DMS153 treated with DMSO at 0.1 percent for 48 hours (cell line): ENCODE data around the gene PNMA6A.
"Not testable (repeated sequence)": the region's sequence is repeated elsewhere in the genome, so short reads cannot be mapped to it uniquely, and the experiment has no call there.

Experiments used
- DNase-seq: peaks from one replicate; lab custom pipeline; 2025; ENCODE audit not compliant: unreplicated experiment; lab: John Stamatoyannopoulos, UW

PNMA6A gene

DNA sequence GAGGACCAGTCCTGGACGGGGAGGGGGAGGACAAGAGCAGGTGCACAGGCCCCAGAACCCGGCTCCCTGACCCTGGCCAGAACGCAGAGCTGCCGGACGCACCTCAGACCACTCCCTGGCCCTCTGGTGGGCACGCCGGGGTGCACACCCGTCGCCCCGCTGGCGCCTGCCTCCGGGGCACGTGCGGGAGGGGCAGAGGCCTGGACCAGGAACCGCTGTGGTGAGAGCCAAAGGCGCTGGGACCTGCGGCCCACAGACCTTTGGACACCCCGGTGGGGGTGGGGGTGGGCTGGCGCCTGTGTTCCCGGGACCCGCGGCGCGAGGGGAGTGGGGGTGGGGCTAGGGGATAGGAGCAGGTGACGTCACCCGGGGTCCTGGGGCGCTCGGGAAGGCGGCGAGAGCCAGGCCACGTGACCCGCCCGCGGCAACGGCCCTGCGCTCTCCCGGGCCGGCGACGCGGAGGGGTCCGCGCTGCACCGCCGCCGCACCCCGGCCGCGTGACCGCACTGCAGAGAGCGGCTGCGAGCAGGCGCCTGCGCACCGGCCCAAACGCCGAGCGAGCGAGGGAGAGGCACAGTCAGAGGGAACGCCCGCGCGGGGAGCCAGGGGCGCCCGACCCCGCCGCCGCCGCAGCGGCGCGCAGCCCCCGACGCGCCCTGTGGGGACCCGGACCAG lies at the start of gene PNMA6A:
TSS of gene PNMA6A (plus strand) at position 546 of the 675 bp plus-strand sequence. CDS start 609 bp downstream, outside the sequence.
- not testable (repeated sequence) for DNase-seq

DNA sequence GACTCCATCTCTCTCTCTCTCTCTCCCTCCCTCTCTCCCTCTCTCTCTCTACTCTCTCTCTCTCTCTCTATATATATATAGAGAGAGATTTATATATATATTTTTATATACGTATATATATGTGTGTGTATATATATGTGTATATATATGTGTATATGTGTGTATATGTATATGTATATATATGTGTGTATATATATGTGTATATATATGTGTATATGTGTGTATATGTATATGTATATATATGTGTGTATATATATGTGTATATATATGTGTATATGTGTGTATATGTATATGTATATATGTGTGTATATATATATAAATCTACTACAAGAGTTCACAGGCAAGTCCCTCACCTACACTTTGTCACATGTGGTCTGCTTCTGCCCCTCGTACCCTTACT lies 45.8 kb upstream of the PNMA6A start:
- not testable (repeated sequence) for DNase-seq

DNA sequence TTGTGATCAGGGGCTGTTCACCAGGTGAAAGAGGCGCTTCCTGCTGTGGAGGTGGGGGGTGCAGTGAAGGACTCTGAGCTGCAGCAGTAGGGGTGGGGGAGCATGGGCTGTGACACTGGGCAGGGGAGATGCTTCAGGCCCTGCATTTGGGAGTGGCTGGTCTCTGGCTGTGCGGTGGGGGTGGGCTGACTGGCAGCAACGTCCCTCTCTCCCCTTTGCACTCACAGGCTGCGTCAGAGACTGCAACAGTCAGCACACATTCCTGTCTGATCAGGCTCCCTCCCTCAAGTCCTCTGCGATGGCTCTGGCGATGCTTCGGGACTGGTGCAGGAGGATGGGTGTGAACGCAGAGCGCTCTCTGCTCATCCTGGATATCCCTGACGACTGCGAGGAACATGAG lies 43.8 kb upstream of the PNMA6A start:
- DNase-seq, result not testable (repeated sequence)

DNA sequence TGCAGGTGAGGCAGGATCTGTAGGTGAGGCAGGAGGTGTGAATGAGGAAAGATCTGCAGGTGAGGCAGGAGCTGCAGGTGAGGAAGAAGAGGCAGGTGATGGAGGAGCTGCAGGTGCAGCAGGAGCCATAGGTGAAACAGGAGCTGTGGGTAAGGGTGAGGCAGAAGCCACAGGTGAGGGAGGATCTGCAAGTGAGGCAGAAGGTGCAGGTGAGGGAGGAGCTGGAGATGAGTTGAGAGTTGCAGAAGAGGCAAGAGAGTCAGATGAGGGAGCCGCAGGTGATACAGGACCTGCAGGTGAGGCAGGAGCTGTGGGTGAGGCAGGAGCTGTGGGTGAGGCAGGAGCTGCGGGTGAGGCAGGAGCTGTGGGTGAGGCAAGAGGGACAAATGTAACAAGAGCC lies 43.1 kb upstream of the PNMA6A start:
- no peak for DNase-seq

DNA sequence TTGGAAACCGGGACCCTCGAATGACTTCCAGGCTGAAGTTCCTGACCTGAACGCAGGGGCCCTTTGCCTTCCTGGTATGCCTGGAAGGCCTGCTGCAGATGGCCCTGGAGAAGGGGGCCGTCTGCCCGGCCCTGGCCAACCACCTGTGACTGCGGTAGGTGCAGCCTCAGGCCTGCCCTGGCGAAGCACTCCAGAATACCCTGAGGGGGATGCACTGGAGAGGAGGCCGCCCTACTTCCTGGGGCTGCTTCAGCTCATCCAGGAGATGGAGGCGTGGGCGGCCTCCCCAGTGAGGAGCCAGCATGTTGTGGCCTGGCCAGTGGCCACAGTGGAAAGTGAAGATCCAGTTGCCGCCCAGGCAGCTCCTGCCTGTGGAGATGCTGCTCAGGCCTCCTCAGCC lies 42.4 kb upstream of the PNMA6A start:
- DNase-seq, result no peak

DNA sequence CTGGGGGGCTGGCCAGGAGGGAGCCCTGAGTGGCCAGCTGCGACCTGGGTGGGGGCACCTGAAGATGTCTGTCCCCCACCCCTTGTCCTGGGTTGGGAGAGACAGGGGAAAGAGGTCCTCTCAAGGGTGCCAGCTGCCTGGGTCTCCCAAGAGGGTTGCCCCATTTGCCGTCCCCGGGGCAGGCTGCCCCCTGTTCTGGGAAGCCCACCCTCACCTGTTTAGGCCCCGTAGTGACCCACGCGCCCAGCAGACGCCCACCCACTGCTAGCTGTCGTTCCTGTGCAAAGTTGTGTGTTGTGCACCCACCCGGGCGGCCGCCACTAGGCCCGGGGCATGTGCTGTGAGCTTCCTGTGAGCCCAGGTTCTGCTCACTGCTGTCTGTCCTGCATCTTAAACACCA lies 41.5 kb upstream of the PNMA6A start:
- DNase-seq, result no peak

DNA sequence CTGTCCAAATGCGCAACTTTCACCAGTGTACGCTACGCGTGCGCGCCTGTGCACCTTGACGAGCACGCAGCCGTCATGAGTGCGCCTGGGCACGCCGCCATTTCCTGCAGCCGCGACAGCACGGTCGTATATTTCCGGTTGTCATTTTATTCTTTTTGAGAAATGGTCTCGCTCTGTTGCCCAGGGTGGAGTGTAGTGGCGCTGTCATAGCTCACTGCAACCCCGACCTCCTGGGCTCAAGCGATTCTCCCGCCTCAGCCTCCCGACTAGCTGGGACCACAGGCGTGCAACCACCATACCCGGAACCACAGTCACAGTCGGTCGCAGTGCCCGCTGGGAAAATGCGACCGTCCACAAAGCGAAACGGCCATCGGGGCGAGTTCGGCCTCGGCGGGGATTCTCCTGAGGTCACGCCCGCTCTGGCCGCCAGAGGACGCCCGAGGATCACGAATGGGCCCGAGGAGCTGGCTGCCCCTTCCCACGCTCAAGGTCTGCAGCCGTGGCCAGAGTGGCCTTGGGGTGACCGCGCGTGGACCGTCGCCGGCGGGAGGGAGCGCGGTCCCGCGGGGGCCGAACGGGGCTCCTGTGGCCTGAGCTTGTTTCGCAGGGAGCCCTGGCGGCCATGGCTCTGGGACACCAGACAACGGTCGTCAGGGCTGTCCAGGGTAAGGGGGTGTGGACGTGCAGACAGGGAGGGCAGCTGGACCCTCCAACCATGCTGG lies 39.7 kb upstream of the PNMA6A start:
- DNase-seq, result peak; percentile 84

DNA sequence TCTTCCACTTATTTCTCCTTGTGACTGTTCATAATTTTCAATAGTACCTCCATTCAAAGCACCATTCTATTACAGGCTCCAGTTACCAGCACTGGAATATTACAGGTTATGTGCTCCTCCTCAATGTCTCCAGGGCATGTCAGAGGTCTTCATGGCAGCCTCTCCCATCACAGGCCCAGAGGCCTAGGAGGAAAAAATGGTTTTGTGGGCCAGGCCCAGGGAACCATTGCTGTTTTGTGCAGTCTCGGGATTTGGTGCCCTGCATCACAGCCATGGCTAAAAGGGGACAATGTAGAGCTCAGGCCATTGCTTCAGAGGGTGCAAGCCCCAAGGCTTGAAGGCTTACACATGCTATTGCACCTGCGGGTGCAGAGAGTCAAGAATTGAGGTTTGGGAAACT lies 23.2 kb upstream of the PNMA6A start:
- DNase-seq, result no peak

DNA sequence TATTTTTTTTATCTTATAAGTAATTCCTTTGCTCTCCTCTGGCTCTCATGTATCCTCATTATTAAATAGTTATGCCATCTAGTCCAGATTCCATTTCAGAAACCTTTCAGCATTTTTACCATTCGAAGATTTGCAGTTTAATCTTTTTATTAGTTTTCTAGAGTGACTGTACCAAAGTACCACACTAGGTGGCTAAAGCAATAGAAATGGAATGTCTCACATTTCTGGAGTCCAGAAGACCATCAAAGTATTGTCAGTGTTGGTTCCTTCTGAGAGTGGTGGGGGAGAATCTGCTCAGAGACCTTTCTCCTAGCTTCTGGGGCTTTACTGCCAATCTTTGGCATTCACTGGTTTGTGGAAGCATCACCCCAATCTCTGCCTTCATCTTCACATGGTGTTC lies 19.7 kb upstream of the PNMA6A start:
- DNase-seq, result no peak

DNA sequence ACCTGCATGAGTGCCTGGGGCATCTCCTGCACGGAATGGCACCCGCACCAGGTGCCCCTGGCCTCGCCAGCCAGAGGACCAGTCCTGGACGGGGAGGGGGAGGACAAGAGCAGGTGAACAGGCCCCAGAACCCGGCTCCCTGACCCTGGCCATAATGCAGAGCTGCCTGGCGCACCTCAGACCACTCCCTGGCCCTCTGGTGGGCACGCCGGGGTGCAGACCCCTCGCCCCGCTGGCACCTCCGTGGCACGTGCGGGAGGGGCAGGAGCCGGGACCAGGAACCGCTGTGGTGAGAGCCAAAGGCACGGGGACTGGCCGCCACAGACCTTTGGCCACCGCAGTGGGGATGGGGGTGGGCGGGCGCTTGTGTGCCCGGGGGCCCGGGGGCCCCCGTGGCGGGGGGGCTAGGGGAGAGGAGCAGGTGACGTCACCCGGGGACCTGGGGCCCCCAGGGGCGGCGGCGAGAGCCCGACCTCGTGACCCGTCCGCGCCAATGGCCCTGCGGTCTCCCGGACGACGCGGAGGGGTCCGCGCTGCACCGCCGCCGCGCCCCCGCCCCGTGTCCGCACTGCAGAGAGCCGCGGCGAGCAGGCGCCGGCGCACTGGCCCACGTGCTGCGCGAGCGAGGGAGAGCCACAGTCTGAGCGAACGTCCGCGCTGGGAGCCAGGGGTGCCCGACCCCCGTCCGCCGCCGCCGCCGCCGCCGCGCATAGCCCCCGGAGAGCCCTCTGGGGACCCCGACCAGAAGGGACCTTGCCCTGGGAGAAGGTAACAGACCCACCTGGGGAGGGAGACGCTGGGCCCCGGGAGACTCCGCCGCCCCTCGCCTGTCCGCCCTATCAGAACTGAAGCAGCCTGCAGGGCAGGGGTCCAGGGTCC lies 16.1 kb upstream of the PNMA6A start, which contains the start of gene PNMA3:
TSS of gene PNMA3 (plus strand) at position 600 of the 879 bp plus-strand sequence. CDS start 586 bp downstream, outside the sequence.
- no peak for DNase-seq

DNA sequence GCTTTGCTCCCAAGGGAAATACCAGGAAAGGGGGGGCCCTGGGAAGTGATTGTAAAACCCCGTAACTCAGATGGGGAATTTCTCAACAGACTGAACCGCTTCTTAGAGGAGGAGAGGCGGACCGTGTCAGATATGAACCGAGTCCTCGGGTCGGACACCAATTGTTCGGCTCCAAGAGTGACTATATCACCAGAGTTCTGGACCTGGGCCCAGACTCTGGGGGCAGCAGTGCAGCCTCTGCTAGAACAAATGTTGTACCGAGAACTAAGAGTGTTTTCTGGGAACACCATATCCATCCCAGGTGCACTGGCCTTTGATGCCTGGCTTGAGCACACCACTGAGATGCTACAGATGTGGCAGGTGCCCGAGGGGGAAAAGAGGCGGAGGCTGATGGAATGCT lies 15.0 kb upstream of the PNMA6A start:
- no peak for DNase-seq

DNA sequence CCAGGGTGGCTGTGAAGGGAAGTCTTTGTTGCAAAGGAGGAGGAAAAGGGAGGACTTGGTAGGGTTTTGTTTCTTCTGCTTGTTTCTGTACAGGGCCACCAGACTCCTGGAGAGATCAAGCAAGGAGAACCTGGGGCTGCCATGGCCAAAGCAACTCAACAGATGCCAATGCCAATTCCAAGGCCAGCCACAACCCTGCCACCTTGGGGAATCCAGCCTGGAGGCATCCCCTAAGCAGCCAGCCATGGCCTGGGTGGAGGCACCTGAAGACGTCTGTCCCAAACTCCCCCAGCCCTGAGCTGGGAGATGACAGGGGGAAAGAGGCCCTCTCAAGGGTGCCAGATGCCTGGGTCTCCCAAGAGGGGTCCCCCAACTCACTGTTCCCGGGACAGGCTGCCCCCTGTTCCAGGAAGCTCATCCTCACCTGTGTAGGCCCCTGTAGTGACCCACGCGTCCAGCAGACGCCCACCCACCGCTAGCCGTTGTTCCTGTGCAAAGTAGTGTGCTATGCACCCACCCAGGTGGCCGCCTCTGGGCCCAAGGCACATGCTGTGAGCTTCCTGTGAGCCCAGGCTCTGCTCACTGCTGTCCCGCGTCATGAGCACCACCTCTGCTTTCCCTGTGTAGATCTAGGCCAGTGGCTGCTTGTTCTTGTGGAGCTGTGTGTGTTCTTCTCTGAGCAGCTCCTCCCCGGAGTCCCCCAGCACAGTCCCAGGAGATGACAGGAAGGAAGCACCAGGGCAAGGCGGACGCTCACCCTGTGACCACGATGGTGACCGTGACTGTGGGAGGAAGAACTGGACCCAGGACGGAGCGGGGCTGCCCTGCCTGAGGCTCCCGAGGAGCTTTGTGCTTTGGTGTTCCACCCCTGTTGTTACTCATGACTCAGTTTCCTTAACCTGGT lies 12.8 kb upstream of the PNMA6A start:
- no peak for DNase-seq

DNA sequence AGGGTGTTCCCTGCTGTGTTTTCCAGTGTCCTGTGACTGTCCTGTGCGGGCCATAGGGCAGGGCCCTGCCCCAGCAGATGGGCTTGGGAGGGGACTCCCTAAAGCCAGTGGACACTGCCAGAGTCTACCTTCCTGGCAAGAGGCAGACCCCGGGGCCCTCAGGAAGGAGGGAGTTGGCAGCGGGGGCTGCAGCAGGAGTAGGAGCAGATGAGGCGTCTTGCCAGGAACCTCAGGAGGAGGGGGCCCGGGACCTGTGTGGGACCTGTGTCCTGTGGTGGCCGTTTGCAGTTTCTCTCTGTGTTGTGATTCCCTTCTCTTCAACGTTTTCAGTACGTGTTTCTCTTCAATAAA lies 12.2 kb upstream of the PNMA6A start:
- DNase-seq, result no peak

DNA sequence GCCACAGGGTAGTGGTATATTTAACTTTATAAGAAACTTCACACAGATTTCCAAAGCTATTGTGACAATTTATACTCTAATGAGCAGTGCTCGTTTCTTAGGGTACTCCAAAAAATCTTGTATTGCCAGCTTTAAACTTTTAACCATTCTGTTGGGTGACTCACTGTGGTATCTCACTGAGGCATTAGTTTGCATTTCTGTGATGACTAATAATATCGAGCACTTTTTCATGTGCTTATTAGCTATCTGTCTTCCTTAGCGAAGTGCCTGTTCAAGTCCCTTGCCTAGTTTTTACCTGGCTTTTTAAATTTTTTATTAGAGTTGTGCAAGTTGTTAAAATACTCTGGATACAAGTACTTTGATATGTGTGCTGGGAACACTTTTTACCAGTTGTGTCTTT lies 10.5 kb upstream of the PNMA6A start:
- no peak for DNase-seq

DNA sequence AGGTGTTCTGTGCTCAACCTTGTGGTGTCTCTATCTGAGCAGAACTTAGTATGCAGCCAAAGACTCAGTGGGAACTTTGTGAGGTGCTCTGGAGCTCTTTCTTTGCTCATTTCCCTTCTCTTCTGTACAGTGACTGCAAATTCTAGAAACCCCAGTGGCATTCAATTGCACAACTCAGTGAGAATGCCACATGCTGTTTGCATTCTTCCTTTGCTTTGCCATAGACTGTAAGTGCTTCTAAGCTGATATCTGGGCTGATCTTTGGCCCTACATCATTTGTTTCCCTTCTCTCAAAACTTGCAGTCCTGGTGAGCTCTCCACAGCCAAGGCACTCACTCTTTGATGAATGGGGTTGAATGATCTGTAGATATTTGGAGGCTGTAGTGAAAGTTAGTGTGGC lies 8.9 kb upstream of the PNMA6A start:
- DNase-seq, result no peak

DNA sequence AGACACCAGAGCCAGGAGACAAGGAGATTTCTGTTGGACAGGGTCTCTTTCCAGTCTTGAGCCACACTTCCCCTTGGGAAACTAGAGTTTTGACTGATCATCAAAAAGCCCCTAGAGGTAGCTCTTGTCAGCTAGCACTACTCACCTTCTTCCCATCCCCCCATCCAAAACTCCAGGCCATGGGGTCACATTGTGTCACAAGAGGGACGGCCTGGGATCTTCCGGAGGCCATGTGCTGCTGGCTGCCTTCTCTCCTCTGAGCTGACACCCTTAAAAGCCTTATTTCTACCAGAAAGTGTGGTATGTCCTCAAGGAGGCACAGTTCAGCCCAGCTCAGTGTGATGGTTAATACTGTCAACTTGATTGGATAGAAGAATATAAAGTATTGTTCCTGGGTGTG lies 8.2 kb upstream of the PNMA6A start:
- DNase-seq, result no peak

DNA sequence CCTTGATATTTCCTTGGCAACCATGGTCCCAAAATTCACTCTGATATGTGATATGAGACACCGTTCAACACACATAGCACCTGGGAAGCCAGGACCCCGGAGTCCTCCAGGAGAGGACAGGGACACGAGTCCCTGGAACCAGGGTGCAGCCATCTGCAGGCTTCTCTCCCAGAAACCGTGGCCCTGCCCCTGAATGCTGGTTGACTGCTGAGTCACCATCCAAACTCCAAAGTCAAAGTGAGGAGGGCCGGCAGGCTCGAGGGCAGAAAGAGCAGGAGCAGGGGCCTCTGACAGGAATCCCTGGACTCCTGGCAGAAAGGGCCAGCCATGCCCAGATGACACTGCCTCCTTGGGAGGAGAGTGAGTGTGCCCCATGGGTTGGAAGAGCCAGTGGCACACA lies 6.9 kb upstream of the PNMA6A start:
- DNase-seq, result no peak

DNA sequence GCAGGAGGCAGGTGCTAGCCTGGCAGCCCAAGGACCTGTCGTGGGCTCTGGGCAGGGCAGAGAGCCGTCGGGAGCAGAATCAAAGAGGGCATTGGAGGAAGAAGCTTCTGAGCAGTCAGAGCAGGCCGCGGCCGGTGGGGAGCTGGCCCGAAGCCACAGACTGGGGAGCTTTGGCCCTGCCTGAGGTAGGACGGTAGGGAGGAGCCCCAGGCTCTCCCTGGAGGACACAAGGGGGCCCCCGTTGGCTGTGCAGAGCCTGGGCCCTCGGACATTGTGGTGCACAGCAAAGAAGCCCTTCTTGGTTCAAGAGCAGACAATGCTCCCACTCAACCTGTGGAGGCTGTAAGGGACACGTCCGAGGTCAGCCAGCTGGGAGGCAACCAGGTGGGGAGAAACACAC lies 5.9 kb upstream of the PNMA6A start:
- not testable (repeated sequence) for DNase-seq

DNA sequence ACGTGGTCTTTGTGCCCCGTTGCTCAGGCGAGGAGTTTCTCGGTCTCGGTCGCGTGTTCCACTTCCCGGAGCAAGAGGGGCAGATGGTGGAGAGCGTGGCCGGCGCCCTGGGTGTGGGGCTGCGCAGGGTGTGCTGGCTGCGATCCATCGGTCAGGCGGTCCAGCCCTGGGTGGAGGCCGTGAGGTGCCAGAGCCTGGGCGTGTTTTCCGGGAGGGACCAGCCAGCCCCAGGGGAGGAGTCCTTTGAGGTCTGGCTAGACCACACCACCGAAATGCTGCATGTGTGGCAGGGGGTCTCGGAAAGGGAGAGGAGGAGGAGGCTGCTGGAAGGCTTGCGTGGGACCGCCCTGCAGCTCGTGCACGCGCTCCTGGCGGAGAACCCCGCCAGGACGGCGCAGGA lies 1.1 kb downstream of the PNMA6A start:
- DNase-seq, result not testable (repeated sequence)

DNA sequence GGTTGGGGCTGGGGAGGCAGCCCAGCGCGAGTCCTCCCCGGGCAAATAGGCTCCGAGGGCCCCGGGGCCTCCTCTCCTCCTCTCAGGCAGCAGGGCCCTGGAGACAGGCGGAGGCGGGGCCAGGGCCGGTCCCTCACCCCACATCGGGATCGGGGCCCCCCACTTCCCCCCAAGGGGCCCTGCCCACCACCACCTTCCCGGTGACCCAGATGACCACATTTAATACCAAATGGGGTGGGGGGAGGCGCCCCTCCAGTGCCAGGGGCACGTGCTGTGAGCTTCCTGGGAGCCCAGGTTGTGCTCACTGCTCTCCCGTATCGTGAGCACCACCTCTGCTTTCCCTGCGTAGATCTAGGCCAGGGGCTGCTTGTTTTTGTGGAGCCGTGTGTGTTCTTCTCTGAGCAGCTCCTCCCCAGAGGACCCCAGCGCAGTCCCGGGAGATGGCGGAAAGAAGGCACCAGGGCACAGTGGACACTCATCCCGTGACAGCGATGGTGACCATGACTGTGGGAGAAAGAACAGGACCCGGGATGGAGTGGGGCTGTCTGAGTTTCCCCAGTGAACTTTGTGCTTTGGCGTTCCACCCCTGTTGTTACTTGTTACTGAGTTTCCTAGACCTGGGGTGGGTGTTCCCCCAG lies 2.1 kb downstream of the PNMA6A start:
- DNase-seq, result no peak
